HUES6 (cell line): ENCODE measurements around the gene IL12RB2.
"Not testable (repeated sequence)": the region's sequence is repeated elsewhere in the genome, so short reads cannot be mapped to it uniquely, and the experiment has no call there.

ENCODE experiments used
- H3K27ac ChIP-seq: 2 replicates; pipeline ENCODE4 v1.7.0; 2013; ENCODE audit warnings: low read depth, mild to moderate bottlenecking, low read length, inconsistent platforms
- H3K27me3 ChIP-seq: 2 replicates; pipeline ENCODE4 v1.6.1; 2013; ENCODE audit warnings: low read length; ENCODE audit not compliant: control insufficient read depth, insufficient read depth
- H3K36me3 ChIP-seq: 2 replicates; pipeline ENCODE4 v1.6.1; 2013; ENCODE audit warnings: low read length; ENCODE audit not compliant: control insufficient read depth, insufficient read depth
- H3K4me1 ChIP-seq: 2 replicates; pipeline ENCODE4 v1.6.1; 2013; ENCODE audit warnings: low read length; ENCODE audit not compliant: control insufficient read depth, insufficient read depth
- H3K4me3 ChIP-seq: 2 replicates; pipeline ENCODE4 v1.5.1; 2013; ENCODE audit warnings: low read depth, low read length
- H3K9ac ChIP-seq: one replicate; pipeline ENCODE4 v1.6.1; 2013; ENCODE audit warnings: mild to moderate bottlenecking, low read length
- H3K9me3 ChIP-seq: 2 replicates; pipeline ENCODE4 v1.6.1; 2013; ENCODE audit warnings: low read depth, low read length; ENCODE audit not compliant: control insufficient read depth, insufficient read depth

IL12RB2 gene

DNA sequence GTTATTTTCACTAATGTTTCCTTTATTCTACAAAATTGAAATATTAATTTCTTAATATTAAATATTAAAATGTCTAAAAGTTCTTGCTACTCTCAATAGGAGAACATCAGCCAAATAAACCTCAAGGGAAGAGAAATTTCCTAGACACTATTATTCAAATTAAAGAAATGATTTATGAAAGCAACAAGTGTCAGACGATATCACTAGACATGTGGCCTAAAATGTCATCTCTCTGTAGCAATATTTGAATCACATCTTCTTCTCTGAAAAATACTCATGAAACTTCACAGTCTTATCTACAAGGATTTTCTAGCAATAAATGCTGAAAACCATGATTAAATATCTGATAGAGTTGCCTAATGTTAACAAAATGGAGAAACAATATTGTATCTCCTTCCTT lies 125.1 kb downstream of the IL12RB2 start:
- no peak overlapping the region for H3K4me3 ChIP-seq
- no peaks in the 10 kb centered on the region for H3K27me3 ChIP-seq
- H3K36me3 ChIP-seq = peaks cover 20% of the 10 kb centered on the region
- peaks cover 14% of the 10 kb centered on the region for H3K4me1 ChIP-seq
- H3K9ac ChIP-seq = no peak overlapping the region
- no peaks in the 10 kb centered on the region for H3K9me3 ChIP-seq
- no peak overlapping the region for H3K27ac ChIP-seq

DNA sequence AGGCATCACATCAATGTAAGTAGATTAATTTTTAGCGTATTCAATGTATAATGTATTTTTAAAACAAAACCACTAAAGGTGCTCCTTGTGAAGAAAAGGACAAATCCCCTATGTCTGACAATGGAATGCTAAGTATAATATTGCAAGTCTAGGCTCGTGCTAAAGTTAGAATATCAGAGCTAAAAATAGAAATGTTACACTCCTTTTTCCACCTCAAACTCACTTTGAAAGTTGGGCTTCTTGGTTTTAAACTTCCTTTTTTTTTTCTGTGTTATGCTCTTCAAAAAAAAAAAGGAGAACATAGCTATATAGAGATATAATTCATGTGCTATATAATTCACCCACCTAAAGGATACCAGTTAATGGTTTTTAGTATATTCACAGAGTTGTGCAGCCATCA lies 126.2 kb downstream of the IL12RB2 start:
- peaks cover 9% of the 10 kb centered on the region for H3K36me3 ChIP-seq
- H3K9me3 ChIP-seq = no peaks in the 10 kb centered on the region
- H3K27me3 ChIP-seq = no peaks in the 10 kb centered on the region
- no peak overlapping the region for H3K9ac ChIP-seq
- no peak overlapping the region for H3K4me3 ChIP-seq
- peaks cover 14% of the 10 kb centered on the region for H3K4me1 ChIP-seq
- no peak overlapping the region for H3K27ac ChIP-seq

DNA sequence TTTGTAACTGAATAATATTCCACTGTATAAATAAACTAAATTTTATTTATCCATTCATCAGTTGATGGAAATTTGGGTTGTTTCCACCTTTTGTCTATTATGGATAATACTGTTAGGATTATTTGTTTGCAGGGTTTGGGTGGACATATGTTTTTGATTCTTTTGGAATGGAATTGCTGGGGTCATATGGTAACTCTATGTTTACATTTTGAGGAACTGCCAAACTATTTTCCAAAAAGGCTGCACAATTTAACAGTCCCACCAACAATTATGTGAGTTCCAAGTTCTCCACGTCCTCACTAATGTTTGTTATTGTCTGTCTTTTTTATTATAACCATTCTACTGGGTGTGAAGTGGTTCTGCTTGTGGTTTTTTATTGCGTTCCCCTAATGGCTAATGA lies 126.8 kb downstream of the IL12RB2 start:
- Histone ChIP-seq H3K36me3 (peaks cover 3% of the 10 kb centered on the region; the same call in 1 of the 2 replicates), H3K4me3 (no peak overlapping the region), H3K4me1 (peaks cover 14% of the 10 kb centered on the region), H3K9me3 (no peaks in the 10 kb centered on the region), H3K9ac (no peak overlapping the region), H3K27me3 (no peaks in the 10 kb centered on the region), H3K27ac (no peak overlapping the region)

DNA sequence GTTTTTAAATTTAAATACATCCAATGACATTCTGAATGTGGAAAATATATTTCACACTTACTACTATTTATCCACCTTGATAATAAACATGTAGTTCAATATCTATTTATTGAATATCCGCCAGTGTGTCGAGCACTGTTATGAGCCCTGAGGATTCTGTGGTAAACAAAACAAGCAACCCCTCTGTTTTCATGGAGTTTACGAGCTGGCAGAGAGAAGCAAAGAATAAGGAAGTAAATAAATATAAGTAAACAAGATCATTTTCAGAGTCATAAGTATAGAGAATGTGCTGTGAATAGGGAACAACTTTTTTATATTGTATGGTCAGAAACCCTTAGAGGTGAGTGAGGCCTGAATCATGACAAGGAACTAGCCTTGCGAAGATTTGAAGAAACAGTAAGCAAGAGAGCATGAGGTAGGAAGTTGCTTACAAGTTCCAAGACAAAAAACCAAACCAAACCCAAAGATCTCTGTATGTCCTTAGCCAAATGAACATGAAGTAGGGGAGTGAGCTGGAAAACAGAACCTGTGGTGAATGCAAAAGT lies 128.9 kb downstream of the IL12RB2 start:
- H3K4me3 ChIP-seq = no peak overlapping the region

DNA sequence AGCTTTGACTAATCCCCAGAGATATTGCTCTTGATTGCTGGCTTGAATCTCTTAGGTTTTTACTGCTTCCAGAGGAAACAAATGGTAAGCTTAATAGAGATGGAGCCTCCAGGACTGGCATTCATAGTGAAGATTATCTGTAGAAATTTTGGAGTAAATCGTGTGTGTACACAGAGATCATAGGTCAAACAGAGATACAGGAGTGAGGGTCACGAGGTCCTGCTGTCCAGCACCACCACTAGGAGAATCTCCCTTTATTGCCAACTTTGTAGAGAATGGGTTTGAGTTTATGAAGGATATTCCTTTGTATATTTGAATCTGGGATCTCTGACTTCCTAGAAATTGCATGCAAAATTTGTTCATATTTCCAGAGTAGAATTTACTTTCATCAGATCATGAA lies 130.3 kb downstream of the IL12RB2 start:
- Histone ChIP-seq H3K9me3 (no peaks in the 10 kb centered on the region), H3K4me1 (peaks cover 10% of the 10 kb centered on the region; the same call in 1 of the 2 replicates), H3K4me3 (no peak overlapping the region), H3K9ac (no peak overlapping the region), H3K27ac (no peak overlapping the region), H3K27me3 (no peaks in the 10 kb centered on the region), H3K36me3 (no peaks in the 10 kb centered on the region)

More for the DNA sequence above, 128.9 kb downstream of the IL12RB2 start:
- no peaks in the 10 kb centered on the region for H3K36me3 ChIP-seq
- no peak overlapping the region for H3K9ac ChIP-seq
- no peaks in the 10 kb centered on the region for H3K27me3 ChIP-seq
- peaks cover 18% of the 10 kb centered on the region for H3K4me1 ChIP-seq
- H3K9me3 ChIP-seq = no peaks in the 10 kb centered on the region
- H3K27ac ChIP-seq = no peak overlapping the region

DNA sequence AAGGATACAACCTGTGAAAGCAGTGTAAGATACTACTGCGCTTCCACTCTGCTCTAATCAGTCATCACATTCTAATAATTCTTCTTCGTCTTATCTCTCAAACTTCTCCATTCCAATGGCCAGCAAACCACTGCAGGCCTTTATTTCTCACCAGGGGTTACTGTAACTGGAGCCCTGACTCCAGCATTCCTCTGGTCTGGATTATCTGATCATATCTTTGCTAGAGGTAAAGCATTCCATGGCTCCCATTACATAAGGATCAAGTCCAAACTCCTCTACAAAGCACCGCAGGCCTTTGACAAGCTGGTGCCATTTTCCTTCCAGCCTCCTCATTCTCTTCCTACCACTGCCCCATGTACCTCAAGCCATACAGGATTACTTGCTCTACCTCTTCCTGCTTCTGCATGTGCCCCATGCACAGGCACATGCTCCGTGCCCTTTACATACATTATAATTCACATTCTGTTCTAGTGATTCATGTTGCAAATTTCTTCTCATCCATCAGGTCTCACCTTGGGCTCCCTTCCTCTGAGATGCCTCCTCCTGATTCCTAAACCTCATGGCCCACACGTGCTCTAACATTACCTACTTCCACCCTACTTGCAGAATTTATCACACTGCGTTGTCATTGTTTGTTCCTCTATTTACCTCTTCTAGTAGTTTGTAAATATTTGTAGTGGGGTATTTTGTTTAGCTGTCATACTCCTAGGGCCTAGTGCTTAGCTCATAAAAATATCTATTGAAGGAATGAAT lies 131.8 kb downstream of the IL12RB2 start:
- Histone ChIP-seq H3K9me3 (no peaks in the 10 kb centered on the region), H3K36me3 (no peaks in the 10 kb centered on the region), H3K27ac (no peak overlapping the region), H3K4me3 (no peak overlapping the region), H3K9ac (no peak overlapping the region), H3K27me3 (no peaks in the 10 kb centered on the region), H3K4me1 (peaks cover 10% of the 10 kb centered on the region; the same call in 1 of the 2 replicates)

DNA sequence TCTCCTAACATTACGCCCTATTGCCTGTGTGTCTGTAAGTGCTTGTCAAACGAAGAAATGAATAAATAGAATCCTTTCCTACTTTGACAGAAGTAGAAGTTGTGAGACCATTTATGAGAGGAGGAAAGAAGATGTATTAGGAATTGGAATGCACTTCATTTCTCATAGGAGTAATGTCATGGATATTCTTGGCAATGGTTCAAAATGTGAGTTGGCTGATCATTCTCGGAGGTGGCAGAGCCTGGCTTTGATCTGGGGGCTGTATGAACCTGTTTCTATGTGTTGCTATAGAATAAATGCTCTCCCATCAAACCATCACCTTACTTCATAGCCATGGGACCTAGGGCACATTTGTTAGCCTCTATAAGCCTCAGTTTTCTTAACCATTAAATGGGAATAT lies 132.7 kb downstream of the IL12RB2 start:
- Histone ChIP-seq H3K36me3 (no peaks in the 10 kb centered on the region), H3K27me3 (no peaks in the 10 kb centered on the region), H3K9ac (no peak overlapping the region), H3K4me3 (no peak overlapping the region), H3K4me1 (peaks cover 10% of the 10 kb centered on the region; the same call in 1 of the 2 replicates), H3K9me3 (no peaks in the 10 kb centered on the region), H3K27ac (no peak overlapping the region)

DNA sequence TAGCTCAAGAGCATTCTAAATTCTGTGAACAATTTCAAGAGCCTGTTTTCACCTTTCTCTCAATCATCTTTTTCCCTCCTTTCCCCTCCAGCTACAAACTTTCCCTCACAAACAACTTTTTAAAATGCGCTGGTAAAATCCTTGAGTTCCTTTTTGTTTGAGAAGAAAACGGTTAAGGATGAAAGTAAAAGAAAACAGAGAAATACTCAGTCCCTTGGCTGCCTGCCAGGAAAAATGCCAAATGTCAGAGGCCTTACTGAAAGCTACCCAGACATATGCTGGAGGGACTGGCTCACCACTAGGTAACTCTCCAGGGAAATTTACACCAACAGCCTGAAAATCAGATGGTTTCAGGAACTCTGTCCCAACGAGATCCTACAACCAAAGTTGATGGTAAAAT lies 133.5 kb downstream of the IL12RB2 start:
- Histone ChIP-seq H3K9me3 (no peaks in the 10 kb centered on the region), H3K4me1 (peaks cover 10% of the 10 kb centered on the region; the same call in 1 of the 2 replicates), H3K27me3 (no peaks in the 10 kb centered on the region), H3K27ac (no peak overlapping the region), H3K4me3 (no peak overlapping the region), H3K36me3 (no peaks in the 10 kb centered on the region), H3K9ac (no peak overlapping the region)

DNA sequence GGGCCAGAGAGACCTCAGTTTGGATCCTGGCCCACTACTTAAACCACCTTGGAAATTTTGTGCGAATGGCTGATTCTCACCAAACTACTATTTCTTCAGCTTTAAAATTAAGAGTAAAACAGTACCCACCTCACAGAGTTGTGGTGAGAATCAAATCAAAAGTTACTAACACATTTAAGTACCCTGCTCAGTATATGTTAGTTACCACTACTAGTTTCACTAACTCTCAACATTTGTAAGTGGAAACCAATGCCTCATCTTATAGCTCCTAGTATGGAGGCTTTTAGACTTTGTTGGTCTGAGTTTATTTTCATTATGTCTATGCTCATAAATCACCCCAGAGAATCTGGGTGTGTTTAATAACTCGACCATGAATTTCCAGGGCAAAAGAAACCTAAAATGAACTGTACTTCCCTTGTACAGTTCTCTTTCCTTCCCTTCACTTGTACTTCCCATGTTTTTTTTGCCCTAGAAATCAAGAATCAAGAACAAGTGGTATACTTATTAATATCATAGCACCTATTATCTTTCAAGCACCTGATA lies 134.1 kb downstream of the IL12RB2 start:
- Histone ChIP-seq H3K27ac (no peak overlapping the region), H3K4me3 (no peak overlapping the region), H3K4me1 (peaks cover 10% of the 10 kb centered on the region; the same call in 1 of the 2 replicates), H3K27me3 (no peaks in the 10 kb centered on the region), H3K9me3 (no peaks in the 10 kb centered on the region), H3K9ac (no peak overlapping the region), H3K36me3 (no peaks in the 10 kb centered on the region)

DNA sequence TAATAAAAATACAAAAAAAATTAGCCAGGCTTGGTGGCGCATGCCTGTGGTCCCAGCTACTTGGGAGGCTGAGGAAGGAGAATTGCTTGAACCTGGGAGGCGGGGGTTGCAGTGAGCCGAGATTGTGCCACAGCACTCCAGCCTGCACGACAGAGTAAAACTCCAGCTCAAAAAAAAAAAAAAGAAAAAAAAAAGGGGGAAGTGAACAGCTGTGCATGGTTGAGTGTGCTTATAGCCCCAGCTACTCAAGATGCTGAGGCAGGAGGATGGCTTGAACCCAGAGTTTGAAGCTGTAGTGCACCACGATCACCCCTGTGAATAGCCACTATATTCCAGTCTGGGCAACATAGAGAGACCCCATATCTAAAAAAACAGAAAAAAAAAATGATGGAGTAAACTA lies 138.3 kb downstream of the IL12RB2 start:
- not testable (repeated sequence) for H3K27me3 ChIP-seq, H3K9ac ChIP-seq, H3K4me3 ChIP-seq, H3K36me3 ChIP-seq, H3K4me1 ChIP-seq, H3K9me3 ChIP-seq, H3K27ac ChIP-seq
